ENCODE results near the gene ZCCHC24.

Gene ZCCHC24

GRCh38 chr10:79360499-79361342, 84.7 kb downstream of the ZCCHC24 start:
- DNase-seq (ENCODE audit: low spot score), result no peak

GRCh38 chr10:79359816-79360498, 85.5 kb downstream of the ZCCHC24 start:
- no peak for DNase-seq (ENCODE audit: low spot score)

- no peak for DNase-seq (ENCODE audit: low spot score)
Observed at GRCh38 chr10:79358811-79359210, 86.6 kb downstream of the ZCCHC24 start.

- no peak for DNase-seq (ENCODE audit: low spot score)
Observed at GRCh38 chr10:79357180-79357579, 88.2 kb downstream of the ZCCHC24 start.

GRCh38 chr10:79356104-79356503, 89.3 kb downstream of the ZCCHC24 start:
- no peak for DNase-seq (ENCODE audit: low spot score)

GRCh38 chr10:79355420-79356017, 89.9 kb downstream of the ZCCHC24 start:
- no peak for DNase-seq (ENCODE audit: low spot score)

GRCh38 chr10:79354615-79355014, 90.8 kb downstream of the ZCCHC24 start:
- DNase-seq (ENCODE audit: low spot score), result no peak

- DNase-seq (ENCODE audit: low spot score), result no peak
Observed at GRCh38 chr10:79354141-79354540, 91.3 kb downstream of the ZCCHC24 start.

- DNase-seq (ENCODE audit: low spot score), result no peak
Observed at GRCh38 chr10:79353726-79354125, 91.7 kb downstream of the ZCCHC24 start.

- DNase-seq (ENCODE audit: low spot score), result no peak
Observed at GRCh38 chr10:79353000-79353406, 92.4 kb downstream of the ZCCHC24 start.

- DNase-seq (ENCODE audit: low spot score), result no peak
Observed at GRCh38 chr10:79352035-79352877, 93.2 kb downstream of the ZCCHC24 start.

GRCh38 chr10:79351332-79351731, 94.1 kb downstream of the ZCCHC24 start:
- DNase-seq (ENCODE audit: low spot score), result no peak

- DNase-seq (ENCODE audit: low spot score), result no peak
Observed at GRCh38 chr10:79350407-79351154, 94.8 kb downstream of the ZCCHC24 start.

GRCh38 chr10:79349766-79350406, 95.5 kb downstream of the ZCCHC24 start:
- no peak for DNase-seq (ENCODE audit: low spot score)

- DNase-seq (ENCODE audit: low spot score), result no peak
Observed at GRCh38 chr10:79349072-79349491, 96.3 kb downstream of the ZCCHC24 start.

- no peak for DNase-seq (ENCODE audit: low spot score)
Observed at GRCh38 chr10:79348640-79348988, 96.8 kb downstream of the ZCCHC24 start.

GRCh38 chr10:79347894-79348639, 97.4 kb downstream of the ZCCHC24 start:
- DNase-seq (ENCODE audit: low spot score), result peak; percentile 41

- peak; percentile 63 for DNase-seq (ENCODE audit: low spot score)
Observed at GRCh38 chr10:79347226-79347893, 98.1 kb downstream of the ZCCHC24 start, which contains the start of gene PPIF. Gene PPIF (plus strand): TSS chr10:79347469. CDS start chr10:79347549, 80 bp downstream.

Data from HuH-7.5 (cell line).